ENCODE data around the gene VWA5B2.

Gene VWA5B2

GRCh38 chr3:184260724-184261269 lies 31.4 kb downstream of the VWA5B2 start:
- no peaks in the 10 kb centered on the region for H3K36me3 ChIP-seq (ENCODE audit: low read length)
- peak overlapping the region; percentile 41 for H3K9ac ChIP-seq (ENCODE audit: low read length)
- TF ChIP-seq CTCF (IDR thresholded peaks at IDR 0.05; ENCODE audit: insufficient read depth, low read length, poor library complexity, severe bottlenecking) (no peak), EZH2phosphoT487 (conservative IDR thresholded peaks at IDR 0.05; ENCODE audit: low read length) (no peak)
- no peak overlapping the region for H3K27ac ChIP-seq (ENCODE audit: low read depth, low read length)
- no peaks in the 10 kb centered on the region for H3K79me2 ChIP-seq (ENCODE audit: insufficient read depth, low read length)
- no peak overlapping the region for H2AFZ ChIP-seq (ENCODE audit: low read depth, low read length, severe bottlenecking)
- no peaks in the 10 kb centered on the region for H3K27me3 ChIP-seq (ENCODE audit: low read length)
- peak overlapping the region; percentile 47 for H3K4me3 ChIP-seq (ENCODE audit: insufficient read depth, low read length, poor library complexity, severe bottlenecking)
- H4K20me1 ChIP-seq (ENCODE audit: low read depth, low read length) = no peaks in the 10 kb centered on the region
- no peaks in the 10 kb centered on the region for H3K9me3 ChIP-seq (ENCODE audit: insufficient read depth, low read length)
- H3K9me2 ChIP-seq (replicated peaks; ENCODE audit: insufficient read depth, low read length) = no peaks in the 10 kb centered on the region
- H3F3A ChIP-seq (ENCODE audit: insufficient read depth) = no peaks in the 10 kb centered on the region; the same call in 1 of the 2 replicates
- peak overlapping the region; percentile 52 for H3K4me2 ChIP-seq (ENCODE audit: low read depth, low read length, poor library complexity, severe bottlenecking)

- peak within 1 kb of the TSS; percentile 54 for H2AFZ ChIP-seq (ENCODE audit: low read depth, low read length, severe bottlenecking)
- peak within 1 kb of the TSS; percentile 47 for H3K4me3 ChIP-seq (ENCODE audit: insufficient read depth, low read length, poor library complexity, severe bottlenecking)
- no peaks in the 10 kb centered on the region for H3K9me2 ChIP-seq (replicated peaks; ENCODE audit: insufficient read depth, low read length)
- H3K9ac ChIP-seq (ENCODE audit: low read length) = peak within 1 kb of the TSS; percentile 41
- no peak for TF ChIP-seq CTCF (IDR thresholded peaks at IDR 0.05; ENCODE audit: insufficient read depth, low read length, poor library complexity, severe bottlenecking)
- TF ChIP-seq EZH2phosphoT487 (conservative IDR thresholded peaks at IDR 0.05; ENCODE audit: low read length) = no peak
- H3F3A ChIP-seq (ENCODE audit: insufficient read depth) = no peaks in the 10 kb centered on the region; the same call in 1 of the 2 replicates
- H3K4me2 ChIP-seq (ENCODE audit: low read depth, low read length, poor library complexity, severe bottlenecking) = peak within 1 kb of the TSS; percentile 67
- no peaks in the 10 kb centered on the region for H3K9me3 ChIP-seq (ENCODE audit: insufficient read depth, low read length)
- no peaks in the 10 kb centered on the region for H3K27me3 ChIP-seq (ENCODE audit: low read length)
- H3K79me2 ChIP-seq (ENCODE audit: insufficient read depth, low read length) = no peaks in the 10 kb centered on the region
- no peak within 1 kb of the TSS for H3K27ac ChIP-seq (ENCODE audit: low read depth, low read length)
- no peaks in the 10 kb centered on the region for H4K20me1 ChIP-seq (ENCODE audit: low read depth, low read length)
- no peaks in the 10 kb centered on the region for H3K36me3 ChIP-seq (ENCODE audit: low read length)
These were observed 32.0 kb downstream of the VWA5B2 start, which contains the start of gene CAMK2N2 for GRCh38 chr3:184261270-184261853. Gene CAMK2N2 (minus strand): TSS chr3:184261553. CDS start chr3:184261285, 268 bp downstream.

- Histone ChIP-seq H3K79me2 (ENCODE audit: insufficient read depth, low read length) (no peaks in the 10 kb centered on the region), H3K27ac (ENCODE audit: low read depth, low read length) (no peak overlapping the region), H3K36me3 (ENCODE audit: low read length) (no peaks in the 10 kb centered on the region), H3K4me3 (ENCODE audit: insufficient read depth, low read length, poor library complexity, severe bottlenecking) (peak overlapping the region; percentile 38), H3K4me2 (ENCODE audit: low read depth, low read length, poor library complexity, severe bottlenecking) (peak overlapping the region; percentile 67), H3K9me2 (replicated peaks; ENCODE audit: insufficient read depth, low read length) (no peaks in the 10 kb centered on the region), H4K20me1 (ENCODE audit: low read depth, low read length) (no peaks in the 10 kb centered on the region), H2AFZ (ENCODE audit: low read depth, low read length, severe bottlenecking) (peak overlapping the region; percentile 54), H3K27me3 (ENCODE audit: low read length) (no peaks in the 10 kb centered on the region), H3K9ac (ENCODE audit: low read length) (peak overlapping the region; percentile 39), H3F3A (ENCODE audit: insufficient read depth) (no peaks in the 10 kb centered on the region), H3K9me3 (ENCODE audit: insufficient read depth, low read length) (no peaks in the 10 kb centered on the region)
- TF ChIP-seq EZH2phosphoT487 (conservative IDR thresholded peaks at IDR 0.05; ENCODE audit: low read length) (no peak), CTCF (IDR thresholded peaks at IDR 0.05; ENCODE audit: insufficient read depth, low read length, poor library complexity, severe bottlenecking) (no peak)
These were observed 32.7 kb downstream of the VWA5B2 start for GRCh38 chr3:184261854-184262763.
